Tibial nerve (tissue), 4 donors: ENCODE results near the gene EPO.

Source experiments
- EP300 ChIP-seq, 2 donors: sonication (generic); formaldehyde crosslinking; IDR thresholded peaks; one replicate each; pipeline ENCODE4 v1.6.1; 2017; ENCODE audit warnings: antibody characterized with exemption in 2 of 2, mild to moderate bottlenecking in 1 of 2
- POLR2A ChIP-seq, 2 donors: fragments of 450-650 bp; IDR thresholded peaks; one replicate each; pipeline ENCODE4 v1.6.1; 2017; ENCODE audit warnings: antibody characterized with exemption in 2 of 2, mild to moderate bottlenecking in 2 of 2, moderate library complexity in 2 of 2
- TF ChIP-seq, protein P1 (sequence below), 5 experiments: fragments of 200-600 bp in 3 of 5; fragments of 450-650 bp in 2 of 5; sonication (generic) in 3 of 5; IDR thresholded peaks; one replicate each; pipeline ENCODE4 v1.5.1; 2016 to 2019; ENCODE audit warnings: antibody characterized with exemption in 5 of 5, mild to moderate bottlenecking in 3 of 5, moderate library complexity in 2 of 5

DNA sequence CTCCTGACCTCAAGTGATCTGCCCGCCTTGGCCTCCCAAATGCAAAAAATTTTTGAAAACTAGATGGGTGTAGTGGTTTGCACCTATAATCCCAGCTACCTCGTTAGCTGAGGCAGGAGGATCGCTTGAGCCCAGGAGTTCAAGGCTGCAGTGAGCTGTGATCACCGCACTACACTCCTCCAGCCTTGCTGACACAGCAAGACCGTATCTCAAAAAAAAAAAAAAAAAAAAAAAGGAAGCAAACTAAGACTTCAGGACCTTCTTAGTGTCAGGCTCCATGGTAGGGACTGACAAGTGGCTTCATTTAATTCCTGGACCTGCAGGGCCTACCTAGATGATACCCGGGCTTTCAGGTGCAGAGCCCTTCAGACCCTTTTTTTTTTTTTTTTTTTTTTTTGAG, 11.9 kb upstream of the EPO start:
- TF ChIP-seq, protein P1, sequence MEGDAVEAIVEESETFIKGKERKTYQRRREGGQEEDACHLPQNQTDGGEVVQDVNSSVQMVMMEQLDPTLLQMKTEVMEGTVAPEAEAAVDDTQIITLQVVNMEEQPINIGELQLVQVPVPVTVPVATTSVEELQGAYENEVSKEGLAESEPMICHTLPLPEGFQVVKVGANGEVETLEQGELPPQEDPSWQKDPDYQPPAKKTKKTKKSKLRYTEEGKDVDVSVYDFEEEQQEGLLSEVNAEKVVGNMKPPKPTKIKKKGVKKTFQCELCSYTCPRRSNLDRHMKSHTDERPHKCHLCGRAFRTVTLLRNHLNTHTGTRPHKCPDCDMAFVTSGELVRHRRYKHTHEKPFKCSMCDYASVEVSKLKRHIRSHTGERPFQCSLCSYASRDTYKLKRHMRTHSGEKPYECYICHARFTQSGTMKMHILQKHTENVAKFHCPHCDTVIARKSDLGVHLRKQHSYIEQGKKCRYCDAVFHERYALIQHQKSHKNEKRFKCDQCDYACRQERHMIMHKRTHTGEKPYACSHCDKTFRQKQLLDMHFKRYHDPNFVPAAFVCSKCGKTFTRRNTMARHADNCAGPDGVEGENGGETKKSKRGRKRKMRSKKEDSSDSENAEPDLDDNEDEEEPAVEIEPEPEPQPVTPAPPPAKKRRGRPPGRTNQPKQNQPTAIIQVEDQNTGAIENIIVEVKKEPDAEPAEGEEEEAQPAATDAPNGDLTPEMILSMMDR (IDR thresholded peaks at IDR 0.05), result no peak
- TF ChIP-seq POLR2A (IDR thresholded peaks at IDR 0.05), result no peak
- TF ChIP-seq EP300 (IDR thresholded peaks at IDR 0.05), result no peak
